ENCODE results near the gene COL2A1.

COL2A1 gene

DNA sequence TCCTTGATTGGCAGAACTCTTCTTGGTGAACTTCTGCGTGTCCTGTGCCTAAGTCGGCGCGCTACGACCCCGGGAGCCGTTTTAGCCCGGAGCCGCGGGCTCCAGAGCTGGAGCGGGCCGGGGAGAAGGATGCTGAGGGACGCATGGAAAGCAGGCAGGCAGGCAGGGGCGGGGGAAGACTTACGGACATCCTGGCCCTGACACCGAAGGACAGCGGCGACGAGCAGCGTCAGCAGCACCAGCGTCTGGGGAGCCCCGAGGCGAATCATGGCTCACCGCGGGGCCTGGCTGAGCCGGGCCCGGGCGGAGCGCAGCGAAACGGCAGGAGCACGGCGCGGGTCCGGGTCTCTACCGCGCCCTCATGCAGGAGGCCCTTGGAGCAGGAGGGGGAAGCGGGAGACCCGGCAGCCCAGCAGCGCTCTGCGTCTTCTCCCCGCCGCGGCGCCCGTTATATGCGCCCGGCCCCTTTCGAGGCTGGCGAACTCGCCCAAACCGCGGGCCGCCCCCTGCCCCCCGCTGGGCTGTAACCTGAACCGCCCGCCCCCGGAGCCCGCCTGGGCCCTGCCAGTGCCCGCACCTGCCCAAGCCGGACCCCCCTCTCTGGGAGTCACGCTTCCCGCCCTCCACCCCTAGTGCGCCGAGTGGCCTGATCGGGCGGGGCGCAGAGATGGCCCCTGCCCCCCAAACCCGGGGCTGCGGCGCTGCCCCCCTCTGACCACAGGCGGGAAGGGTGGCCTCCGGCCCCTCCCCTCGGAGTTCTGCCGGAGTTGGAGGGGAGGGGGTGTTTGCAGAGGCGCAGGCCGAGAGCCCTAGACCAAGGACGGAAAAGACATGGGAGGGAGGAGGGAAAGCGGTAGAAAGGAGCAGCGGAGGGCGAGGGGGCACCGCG lies at the start of gene COL2A1:
Gene COL2A1, minus strand, starts transcription at position 424 of the 889 bp plus-strand sequence. Its CDS starts 155 bp downstream, at position 269.
- no peak for DNase-seq

DNA sequence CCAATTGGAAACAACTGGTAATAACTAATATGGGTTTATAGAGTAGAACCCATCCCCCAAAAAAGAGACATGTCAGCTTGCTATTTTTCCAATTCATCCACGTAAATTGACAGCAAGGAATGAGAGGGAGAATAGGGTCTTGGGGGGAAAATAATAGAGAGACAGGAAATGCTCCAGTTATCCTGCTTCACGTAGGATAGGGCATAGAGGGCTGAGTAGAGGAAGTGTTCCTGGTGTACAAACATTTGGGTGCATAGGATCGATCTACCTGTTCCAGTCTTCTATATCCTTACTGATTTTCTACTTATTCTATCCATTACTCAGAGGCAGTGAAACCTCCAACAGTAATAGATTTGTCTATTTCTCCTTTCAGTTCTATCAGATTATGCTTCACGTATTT lies 49.6 kb upstream of the COL2A1 start:
- no peak for DNase-seq

DNA sequence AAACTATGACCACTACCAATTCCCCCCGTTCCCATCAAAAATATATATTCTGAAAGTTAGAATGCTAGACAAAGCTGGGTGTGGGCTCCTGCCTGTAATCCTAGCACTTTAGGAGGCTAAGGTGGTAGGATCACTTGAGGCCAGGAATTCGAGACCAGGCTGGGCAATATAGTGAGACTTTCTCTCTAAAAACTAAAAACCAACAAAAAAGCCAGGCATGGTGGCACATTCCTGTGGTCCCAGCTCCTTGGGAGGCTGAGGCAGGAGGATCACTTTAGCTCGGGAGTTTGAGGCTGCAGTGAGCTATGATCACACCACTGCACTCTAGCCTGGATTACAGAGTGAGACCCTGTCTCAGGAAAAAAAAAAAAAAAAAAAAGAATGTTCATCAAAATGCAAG lies 48.8 kb upstream of the COL2A1 start:
- no peak for DNase-seq

DNA sequence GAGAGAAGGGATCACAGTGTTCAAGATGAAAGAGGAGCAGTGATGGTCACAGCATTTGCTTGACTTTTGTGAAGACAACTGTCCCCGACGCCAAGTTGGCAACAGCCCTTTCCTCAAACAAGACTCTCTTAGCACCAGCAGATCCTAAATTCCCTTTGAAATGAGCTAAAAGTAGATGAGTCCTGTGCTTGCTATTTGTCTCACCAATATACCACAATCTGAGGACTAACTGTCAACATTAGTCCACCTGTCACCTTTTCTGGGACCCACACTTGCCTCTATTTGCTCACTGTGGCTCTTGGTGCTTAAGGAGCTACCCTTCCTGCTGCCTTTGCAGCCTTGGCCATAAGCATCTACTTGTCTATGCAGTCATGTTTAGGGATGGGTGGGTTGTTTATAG lies 47.4 kb upstream of the COL2A1 start:
- no peak for DNase-seq

DNA sequence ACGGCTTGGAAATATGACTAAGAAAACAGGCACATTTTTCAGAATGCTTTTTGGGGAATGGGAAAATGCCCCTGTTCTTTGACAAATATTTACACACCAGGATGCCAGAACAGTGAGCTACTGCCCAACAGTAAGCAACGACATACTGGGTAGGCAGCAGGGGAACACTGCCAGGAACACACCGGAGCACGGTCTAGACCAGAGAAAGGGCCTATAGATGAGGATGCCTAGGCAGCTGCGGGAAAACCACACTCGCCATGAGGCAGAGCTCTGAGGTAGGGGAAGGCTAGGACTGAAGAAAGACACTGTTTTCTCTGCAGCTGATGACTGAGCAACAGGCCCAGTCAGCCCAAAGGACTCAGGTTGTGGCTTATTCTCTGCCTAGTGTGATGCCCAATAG lies 45.9 kb upstream of the COL2A1 start:
- DNase-seq: no peak

DNA sequence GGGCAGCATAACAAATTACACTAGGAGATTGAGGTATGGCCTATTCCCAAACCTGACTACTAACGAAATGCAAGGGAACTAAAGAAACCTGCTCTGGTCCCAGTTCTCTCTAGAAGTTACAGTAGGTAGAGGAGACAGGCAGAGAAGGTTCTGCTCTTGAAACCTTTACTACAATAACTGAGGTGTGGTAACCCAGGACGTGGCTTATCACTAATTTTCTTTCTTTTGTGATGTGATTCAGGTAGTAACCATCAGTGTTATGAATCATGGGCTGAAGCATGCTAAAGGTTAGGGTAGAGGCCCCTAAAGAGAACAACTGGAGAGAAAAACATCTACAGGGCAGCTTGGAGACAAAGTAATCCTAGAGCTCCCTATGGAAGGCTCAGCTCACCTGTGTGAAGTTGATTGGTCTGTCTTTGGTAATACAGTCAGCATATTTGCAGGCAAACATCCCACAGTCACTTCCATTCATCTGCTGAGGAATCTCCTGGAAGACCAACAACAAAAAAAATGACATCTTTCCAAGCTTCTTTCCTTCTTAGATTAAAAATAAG lies 41.8 kb upstream of the COL2A1 start:
- no peak for DNase-seq

DNA sequence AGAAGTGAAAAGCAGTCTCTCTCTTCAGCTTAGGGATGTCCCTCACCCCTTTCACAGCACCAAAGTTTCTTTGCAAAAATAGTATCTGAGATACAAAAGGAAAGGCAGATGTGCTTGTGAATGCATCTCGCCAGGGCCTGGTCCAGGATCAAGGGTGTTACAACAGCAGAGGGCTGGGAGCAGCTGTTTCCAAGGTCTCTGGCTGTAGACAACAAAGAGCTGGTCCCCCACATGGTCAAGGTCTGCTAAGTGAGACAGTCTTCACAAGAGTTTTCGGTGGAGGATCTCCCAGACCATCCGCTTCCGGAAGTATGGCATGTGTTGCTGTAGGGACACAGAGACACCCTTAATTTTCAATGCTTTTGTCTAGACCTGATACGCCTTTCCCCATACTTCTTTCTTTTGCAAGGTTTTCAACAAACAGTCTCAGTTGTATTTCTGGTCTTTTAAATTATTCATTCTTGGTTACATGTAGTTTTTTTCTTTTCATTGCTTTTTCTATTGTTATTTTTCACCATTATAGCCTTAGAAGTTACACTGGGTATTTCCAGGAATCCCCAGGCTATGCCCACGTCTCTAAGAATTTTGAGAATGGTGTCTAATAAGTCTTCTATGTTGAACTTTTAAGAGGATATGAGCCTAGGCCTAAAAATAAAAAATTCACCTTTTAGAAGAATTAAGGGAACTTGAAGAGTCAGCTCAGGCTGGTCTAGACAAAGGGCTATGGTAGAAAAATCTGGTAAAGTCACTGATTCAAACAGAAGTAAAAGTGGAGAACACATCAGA lies 41.0 kb upstream of the COL2A1 start:
- no peak for DNase-seq

DNA sequence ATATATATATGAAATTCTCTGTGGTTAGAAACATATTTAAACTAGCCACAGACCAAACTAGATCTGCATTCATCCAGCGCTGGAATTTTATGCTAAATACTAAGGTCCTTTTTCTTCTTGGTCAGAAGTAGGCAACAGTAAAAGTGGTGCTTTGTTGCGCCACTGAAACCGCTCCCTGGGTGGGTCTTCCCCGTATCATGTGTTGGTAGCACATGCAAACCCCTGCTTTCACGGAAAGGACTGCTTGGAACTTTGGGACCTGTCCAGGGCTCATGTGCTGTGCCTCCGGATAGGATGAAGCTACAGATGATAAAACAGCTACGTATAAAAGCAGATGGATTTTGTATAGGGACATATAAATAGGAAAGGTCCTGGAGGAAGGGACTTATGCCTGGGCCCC lies 40.1 kb upstream of the COL2A1 start:
- DNase-seq: no peak

DNA sequence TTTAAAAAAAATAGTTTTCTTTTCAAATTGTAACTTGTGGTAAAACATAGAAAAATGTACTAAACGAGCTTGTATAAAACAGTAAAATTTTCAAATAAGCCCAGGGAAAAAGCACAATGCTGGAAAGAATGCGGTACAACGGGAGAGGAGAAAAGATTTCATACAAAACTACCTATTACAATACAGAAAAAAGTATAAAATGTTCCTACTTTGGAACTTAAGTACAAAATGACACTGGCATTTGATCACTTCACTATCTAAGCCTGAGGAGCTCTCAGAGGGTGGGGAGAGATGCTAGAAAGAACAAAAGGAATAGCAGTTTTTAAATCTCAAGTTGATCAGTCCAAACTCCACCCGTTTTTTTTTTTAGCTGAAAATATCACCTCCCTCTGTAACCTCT lies 39.5 kb upstream of the COL2A1 start:
- DNase-seq: no peak

DNA sequence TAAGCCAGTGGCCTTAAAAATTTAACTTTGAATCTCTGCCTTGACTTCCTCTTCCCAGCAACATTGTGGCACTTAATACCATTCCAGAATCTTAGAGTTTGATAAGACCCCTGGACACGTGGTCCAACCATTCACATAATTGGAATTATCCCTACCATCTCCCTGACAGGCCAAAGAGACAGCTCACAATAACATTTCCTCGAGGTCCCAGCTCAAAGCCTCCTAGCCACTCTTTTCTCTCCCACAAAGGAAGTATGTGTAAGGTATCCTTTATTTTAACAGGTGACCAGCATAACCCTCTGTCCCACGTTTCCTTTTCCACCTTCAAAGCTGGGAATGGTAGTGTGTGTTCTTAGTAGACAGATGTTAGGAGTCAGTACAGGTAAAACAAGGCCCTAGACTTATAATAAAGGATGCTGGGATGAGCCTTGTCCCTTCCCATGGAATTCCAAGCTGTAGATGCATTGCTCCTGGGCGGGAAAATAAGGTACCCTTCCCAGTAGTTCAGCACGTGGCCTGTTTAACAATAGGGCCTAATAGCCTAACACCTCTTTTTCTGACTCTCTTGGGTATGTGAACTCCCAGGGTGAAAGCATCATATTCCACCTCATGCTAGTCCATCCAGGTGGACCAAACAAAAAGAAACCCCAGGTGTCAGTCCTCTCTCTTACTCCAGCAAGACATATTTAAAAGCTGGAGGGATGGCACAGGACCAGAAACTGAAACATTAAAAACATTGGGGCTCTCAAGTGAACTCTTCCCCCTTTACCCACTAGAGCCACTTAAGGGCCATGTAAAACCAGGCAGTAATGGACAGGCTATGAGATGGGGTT lies 37.5 kb upstream of the COL2A1 start:
- no peak for DNase-seq

DNA sequence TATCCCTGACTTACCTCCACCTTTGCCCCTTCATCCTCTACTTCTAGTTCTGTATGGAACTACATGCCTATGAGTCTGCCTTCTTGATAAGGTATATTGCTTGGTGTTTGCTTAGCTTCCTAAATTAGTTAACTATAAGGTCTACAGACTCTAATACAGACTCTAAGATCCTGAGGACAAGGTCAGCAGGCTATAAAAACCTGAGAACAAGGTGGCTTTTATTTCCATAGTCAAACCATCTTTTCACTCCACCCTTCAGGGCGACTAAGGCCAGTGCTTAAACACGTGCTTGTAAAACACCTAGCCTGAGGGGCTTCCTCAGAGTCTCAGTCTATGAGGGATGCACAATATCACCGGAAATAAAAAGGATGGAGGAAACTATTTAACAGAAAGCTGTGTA lies 36.1 kb upstream of the COL2A1 start:
- DNase-seq: no peak

DNA sequence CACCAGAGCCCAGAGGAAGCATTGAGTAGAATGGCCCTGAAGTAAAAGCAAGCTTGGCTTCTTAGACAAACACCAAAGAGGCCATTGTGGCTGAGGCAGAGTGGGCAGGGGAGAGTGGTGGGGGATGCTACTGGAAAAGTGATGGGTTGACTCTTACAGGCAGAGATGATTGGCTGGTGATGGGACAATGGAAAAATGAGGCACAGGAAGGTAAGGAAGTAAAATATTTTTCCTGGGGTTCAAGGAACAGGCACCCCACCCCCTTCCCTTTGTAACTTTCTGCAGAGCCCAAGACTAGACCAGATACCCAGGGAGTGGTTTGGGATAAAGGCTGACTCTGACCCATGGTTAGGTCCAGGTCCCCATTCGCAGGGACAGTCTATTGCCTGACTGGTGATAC lies 34.9 kb upstream of the COL2A1 start:
- no peak for DNase-seq

DNA sequence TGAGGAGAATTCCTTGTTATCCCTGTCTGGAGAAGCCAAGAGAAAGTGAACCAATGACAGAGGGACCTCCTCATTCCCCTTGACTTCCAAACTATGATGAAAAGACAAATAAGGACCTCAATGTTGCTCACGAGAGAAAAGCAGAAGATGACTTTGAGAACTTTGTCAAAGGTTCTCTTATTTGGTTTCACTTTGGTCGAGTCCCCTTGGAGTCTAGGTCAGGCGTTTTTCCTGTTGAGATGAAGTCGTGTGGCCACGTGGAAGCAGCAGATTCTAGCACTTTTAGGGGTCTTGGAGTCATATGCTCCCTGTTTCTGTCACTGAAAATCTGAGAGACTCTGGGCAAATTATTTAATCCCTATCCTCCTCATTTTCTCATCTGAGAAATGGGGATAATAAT lies 33.8 kb upstream of the COL2A1 start:
- no peak for DNase-seq

DNA sequence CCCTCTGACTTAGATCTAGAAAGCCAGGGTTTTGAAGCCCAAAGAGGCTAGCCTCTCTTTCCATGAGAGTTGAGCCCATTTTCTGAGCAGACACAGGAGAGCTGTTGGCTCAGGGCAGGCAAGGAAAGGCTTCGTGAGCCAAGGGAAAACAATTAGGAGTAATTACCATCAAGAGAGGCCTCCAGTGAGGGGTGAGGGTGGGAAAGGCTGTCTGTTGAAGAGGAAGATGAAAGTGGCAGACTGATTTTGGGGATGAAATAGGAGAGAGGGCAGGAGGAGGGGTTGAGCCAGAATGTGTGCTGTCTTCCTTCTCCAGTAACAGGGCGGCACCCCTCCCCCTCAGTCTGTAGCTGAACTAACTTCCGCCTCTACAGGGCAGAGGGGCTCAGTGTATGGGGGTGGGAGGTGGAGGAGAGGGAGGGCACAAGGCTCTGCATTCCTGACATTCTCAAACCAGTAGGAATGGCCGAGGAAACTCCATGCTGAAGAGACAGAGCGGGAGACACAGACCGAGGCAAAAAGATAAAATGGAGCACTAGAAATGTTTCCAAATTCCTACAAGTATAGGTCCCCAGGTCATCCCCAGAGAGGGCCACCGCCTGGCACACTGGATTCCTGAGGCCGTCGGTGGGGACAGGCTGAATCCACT lies 33.1 kb upstream of the COL2A1 start:
- no peak for DNase-seq

DNA sequence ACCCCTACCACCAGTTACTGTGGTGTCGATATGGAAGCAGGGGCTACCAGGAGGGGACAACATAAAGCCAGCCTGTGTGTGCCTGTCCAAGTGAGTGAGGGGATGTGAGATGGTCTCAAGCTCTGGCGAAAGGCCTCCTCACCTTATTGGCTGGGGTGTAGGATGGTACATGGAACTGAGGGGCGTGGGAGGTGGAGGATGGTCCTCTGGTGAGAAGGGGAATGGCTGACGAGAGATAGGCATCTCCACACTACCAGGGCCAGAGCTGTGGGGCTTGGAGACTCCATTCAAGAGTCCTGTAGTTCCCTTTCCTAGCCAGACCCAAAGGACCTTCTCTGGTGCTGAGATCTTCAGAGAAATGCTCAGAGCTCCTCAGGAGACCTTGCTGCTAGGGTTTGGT lies 32.5 kb upstream of the COL2A1 start:
- no peak for DNase-seq

DNA sequence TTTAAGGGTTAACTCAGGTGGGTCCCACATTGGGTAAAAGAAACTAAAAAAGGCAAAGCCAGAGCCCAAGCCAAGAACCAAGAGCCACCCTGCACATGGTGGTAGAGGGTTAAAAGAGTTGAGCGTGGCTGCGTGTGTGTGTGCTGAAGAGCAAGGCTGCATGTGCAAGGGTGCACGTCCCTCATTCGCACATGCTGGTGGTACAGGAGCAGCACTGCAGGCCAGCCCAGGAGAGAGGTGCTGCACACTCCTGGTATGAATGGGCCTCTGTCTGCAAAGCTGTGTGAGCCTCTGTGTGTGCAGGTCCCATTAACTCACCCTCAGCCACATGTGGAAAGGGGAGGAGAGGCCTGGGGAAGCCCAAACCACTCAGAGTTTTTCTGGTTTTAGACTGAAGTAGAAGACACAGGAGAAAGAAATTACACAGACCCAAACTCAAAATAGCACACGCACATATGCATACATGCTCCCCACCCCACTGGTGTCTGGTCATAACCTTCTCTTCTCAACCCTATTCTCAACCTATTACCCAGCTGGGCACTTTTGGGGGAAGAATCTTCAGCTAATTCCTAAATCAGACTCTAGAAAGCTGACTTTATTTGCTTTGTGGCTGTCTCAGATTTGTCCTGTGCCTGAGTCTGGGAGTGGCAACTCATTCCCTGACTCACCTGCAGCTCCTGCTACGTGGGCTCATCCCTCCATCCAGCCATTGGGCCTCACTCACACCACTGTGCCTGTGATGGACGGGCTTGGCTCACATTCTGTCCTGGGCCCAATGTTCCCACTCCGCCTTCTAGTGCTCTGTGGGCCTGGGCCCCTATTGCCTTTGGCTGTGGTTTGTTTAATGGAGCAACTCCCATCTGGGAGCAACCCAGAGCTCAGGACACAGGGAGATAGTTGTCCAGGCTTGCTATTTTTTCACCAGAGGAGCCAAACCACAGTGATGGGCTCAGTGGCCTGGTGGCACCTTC lies 30.8 kb upstream of the COL2A1 start:
- DNase-seq: no peak

DNA sequence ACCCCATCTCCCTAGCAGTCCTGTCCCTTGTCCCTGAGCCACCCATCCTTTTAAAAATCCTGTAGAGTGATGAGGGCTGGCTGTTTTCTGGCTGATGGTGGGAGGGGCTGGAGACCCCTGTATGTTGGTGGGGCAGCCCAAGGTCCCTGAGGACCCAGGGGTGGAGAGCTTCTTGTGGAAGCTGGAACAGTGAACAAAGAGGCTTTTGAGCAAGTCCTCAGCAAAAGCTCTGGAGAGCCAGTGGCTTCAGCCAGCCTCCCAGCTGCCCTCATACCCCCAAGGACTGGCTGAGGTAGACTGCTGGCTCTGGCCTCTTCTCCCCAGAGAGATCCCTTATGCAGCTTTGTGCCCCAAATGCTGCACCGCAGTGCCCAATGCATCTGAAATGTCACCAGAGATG lies 29.2 kb upstream of the COL2A1 start:
- DNase-seq: no peak

DNA sequence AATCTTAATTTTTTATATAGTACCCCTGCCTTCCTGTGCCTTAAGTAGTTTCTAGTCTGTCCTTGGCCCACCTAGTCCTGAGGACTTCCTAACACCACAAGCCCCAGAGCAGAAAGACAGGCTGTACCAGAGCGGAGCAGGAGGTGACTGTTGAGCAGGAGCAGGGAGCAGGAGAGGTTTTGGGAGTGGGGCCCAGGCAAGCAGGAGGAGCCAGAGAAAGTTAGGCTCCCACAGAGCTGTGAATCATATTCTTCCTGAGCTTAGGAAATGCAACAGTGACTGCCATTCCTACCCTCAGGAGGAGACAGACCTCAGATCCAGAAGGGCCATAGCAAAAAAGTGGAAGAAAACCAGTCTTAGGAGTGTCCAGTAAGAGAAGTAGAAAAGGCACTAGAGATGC lies 28.3 kb upstream of the COL2A1 start:
- DNase-seq: no peak

DNA sequence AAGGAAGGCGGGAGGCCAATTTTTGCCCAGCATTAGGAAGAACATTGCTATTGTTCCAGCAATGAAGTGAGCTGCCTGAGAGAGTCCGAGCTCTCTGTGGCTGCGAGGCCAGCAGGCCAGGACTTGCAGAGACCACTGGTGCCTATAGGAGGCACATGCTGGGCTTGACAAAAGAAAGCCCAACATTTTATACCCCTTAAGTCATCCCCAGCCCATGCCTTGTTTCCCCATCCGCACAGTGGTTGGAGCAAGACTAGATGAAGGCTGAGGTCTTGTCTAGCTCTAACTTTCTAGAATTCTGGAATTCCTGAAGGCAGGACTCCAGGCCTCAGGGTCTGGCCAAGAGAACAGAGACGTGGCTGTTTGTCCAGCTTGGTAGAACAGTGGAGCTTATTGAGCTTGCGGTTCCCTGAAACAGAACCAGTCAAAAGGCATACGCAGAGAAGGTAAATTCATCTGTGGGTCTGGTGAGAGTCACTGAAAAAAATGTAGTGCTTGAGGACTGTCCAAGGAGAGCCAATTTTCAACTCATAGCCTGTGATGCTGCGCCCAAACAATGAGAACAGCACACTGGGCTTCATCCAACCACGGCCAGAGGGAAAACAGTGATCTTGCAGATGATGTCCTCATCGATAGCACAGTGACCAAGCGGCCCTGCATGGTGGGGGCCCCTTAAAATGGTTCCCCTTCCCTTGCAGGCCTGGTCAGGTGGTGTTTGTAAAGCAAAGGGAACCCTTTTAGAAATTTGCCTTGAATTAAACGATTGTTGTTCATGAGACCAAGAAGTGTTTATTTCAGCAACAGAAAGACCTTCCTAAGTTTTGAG lies 27.1 kb upstream of the COL2A1 start:
- DNase-seq: no peak

DNA sequence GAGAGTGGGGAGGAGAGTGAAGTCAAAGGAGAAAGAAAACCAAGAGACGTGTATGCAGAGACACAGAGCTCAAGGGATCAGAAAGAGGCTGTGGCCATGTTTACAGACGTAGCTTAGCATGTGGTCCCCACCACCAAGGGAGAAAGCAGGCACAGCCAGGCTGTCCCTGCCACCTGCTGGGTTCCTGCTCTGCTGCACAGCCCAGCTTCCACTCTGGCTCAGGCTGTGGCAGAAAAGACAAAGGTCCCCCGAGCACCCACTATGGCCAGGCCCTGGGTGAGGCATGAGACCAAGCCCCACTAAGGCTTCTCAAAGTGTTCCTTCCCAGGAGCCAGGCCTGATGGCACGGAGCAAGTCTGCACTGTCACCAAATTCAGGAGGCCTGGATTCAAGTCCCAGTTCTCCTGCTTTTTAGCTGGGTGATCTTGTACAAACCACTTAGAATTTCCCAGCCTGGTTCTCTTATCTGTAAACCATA lies 25.9 kb upstream of the COL2A1 start:
- no peak for DNase-seq

Data from NCI-H446 (cell line).